Activated T-helper 1 cell treated with Interleukin-2 at 50 U/mL for 16 hours (primary cell): ENCODE data around the gene CABP5.

Experiments used
- DNase-seq: peaks from one replicate; pipeline ENCODE4 v3.0.0-alpha.2; 2020; ENCODE audit warnings: low read depth

CABP5 gene

DNA sequence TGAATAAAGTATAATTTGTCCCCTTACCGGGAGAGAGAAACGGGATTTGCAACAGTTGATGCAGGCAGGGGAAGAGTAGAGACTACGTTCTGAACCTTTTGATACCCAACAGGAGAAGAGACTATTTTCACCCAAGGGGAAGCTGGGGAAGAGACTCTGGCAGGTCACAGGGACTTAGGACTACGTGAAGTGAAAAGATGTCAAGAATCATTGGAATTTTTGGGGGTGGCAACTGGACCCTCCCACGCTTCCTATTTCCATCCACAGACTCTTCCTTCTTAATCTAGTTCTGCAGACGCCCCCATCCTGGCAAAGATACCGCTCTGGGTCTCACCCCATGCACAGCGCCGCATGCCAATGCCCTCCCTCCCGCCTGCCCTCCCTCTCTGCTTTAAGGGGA, 13.8 kb downstream of the CABP5 start:
- no peak for DNase-seq

DNA sequence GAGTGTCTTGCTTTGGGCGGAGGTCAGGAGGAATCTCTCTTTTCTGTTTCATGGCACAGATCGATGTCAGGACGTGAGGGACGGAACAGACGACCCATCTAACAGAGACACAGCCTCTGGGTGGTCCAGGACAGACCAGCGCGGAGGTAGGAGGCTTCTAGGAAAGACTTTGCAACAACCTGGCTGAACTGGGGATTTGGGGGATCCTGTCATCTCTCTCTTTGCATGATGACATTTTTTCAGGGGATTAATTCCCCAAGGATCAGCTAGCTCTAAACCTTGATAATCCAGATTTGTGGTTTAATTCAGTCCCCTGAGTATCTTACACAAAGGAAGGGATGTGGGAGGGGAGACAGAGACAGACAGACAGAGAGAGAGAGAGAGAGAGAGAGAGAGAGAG, 14.4 kb downstream of the CABP5 start:
- no peak for DNase-seq

DNA sequence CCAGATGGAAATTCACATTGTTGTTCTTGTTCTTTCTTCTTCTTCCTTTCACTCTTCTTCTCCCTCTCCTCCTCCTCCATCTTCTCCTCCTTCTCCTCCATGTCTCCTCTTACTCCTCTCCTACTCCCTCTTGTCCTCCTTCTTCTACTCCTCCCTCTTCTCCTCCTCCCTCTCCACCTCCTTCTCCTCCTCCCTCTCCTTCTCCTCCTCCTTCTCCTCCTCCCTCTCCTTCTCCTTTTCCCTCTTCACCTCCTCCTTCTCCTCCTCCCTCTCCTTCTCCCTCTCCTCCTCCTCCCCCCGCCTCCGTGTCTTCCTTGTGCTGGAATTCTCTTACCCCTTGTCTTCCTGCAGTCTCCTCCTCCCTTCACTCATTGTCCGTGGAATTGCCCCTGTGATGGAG, 18.4 kb downstream of the CABP5 start:
- no peak for DNase-seq

DNA sequence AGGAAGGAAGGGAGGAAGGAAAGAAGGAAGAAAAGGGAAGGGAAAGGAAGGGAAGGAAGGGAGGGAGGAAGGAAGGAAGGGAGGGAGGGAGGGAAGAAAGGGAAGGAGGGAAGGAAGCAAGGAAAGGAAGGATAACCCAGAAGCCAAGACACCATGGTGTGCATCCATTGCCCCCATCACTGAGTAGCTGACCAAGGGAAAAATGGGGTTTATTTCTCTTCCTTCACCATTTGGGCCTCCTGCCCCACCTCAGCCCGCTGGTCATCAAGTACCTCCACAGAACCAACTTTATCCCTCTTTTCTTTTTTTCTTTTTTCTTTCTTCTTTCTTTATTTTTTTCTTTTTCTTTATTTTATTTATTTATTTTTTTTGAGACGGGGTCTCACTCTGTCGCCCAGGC, 20.4 kb downstream of the CABP5 start:
- no peak for DNase-seq

DNA sequence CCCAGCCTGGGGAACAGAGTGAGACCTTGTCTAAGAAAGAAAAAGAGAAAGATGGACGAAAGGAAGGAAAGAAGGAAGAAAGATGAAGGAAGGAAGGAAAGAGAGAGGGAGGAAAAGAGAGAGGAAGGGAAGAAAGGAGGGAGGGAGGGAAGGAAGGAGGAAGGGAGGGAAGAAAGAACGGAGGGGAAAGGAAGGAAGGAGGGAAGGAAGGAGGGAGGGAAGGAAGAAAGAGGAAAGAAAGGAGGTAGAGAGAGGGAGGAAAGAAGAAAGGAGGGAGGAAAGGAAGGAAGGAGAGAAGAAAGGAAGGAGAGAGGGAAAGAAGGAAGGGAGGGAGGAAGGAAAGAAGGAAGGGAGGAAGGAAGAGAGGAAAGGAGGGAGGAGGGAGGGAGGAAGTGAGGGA, 20.9 kb downstream of the CABP5 start:
- DNase-seq = no peak

DNA sequence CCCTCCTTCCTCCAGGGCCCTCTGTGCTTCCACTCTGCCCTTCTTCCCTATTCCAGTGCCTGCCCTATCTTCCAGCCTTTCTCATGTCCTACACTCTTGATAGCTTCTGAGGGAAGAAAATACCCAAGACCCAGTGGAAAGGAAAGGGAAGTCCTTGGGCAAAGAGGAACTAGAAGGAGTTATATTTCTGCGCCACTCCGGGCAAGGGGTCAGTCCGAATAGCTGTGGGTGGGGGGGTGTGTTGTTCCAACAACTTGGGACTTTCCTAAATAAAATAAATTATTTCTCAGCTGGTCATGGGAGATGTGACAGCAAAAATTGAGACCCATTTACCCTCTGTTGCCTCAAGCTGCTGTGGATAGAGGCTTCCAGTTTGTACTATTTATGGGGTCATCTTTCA, 23.2 kb downstream of the CABP5 start:
- DNase-seq = no peak

DNA sequence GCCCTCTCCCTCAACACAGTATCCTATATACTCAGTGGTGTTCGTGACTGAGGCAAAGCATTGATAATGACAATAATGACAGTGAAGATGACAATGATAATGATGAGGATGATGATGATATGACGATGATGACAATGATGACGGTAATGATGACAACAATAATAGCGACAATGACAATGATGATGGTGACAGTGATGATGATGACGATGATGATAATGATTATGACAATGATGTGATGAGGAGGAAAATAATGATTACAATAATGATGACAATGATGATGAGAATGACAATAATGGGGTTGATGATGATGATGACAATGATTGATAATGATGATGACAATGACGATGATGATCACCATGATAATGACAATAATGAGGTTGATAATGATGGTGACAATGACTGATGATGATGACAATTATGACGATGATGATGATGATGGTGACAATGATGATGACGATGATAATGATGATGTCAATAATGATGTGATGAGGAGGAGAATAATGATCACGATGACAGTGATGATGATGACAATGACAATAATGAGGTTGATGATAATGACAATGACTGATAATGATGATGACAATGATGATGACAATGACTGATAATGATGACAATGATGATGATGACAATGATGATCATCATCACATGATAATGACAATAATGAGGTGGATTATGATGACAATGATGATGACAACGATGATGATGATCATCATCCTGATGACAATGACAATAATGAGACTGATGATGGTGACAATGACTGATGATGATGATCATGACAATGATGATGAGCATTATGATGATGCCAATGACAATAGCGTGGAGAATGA, 32.7 kb downstream of the CABP5 start:
- no peak for DNase-seq

DNA sequence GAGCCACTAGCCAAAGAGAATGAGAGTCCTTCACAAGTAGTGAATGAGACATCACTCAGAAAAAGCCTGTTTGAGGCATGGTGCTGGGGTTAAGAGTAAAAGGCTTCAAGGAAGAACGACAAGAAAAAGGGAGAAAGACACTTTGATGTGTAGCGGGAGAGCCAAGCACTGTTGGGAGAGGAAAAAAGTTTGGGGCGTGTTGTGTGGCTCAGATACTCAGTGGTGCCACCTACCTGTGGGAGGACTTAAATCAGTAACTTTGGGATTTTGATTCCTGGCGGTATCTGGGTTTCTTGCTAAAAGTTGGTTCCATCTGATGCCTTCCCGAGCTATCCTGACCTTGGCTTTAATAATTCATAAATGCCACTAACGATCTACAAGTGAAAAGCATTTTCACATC, 37.1 kb downstream of the CABP5 start:
- no peak for DNase-seq

DNA sequence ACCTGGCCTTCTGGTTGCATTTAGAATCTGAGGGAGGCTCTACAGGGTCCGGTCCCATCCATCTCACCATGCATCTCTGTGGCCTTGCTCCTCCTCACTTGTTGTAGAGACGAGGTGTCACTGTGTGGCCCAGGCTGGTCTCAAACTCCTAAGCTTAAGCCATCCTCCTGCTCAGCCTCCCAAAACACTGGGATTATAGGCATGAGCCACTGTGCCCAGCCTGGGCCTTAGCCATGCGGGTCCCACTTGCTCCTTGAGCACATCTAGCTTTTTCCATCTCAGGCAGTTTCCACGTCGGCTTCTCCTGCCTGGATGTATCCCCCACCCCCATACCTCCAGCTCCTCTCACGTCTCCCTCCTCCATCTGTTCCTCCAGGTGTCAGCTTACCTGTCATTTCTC, 39.6 kb downstream of the CABP5 start:
- DNase-seq = no peak

DNA sequence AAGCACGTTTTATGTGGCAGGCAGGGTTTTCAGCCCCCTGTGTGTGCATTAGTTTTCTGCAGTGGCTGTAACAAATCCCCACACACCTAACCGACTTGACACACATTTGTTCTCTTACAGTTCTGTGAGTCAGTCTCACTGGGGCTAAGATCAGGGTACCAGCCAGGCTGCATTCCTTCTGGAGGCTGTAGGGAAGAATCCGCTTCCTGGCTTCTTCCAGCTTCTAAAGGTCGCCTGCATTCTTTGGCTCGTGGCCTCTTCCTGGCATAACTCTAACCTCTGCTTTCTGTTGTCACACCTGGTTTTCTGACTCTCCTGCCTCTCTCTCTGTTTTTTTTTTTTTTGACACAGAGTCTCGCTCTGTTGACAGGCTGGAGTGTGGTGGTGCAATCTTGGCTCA, 43.0 kb downstream of the CABP5 start:
- DNase-seq = no peak

DNA sequence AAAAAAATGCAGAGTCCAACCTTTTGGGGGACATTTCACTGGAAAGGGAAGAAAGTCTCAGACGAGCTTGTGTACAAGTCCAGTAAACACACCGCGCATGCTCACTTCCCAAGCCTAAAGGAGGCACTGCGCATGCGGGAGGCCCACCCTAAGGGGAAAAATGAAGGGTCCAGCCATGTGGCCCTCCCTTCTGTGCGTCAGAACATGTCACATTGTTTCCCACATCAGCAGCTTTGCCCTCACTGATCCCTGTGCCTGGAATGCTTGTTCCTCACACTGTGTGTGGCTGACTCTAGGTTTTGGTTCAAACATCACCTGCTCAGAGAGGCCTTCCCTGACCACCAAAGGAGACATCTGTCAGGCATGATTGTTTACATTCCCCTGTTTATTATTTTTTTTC, 45.1 kb downstream of the CABP5 start:
- DNase-seq = no peak

DNA sequence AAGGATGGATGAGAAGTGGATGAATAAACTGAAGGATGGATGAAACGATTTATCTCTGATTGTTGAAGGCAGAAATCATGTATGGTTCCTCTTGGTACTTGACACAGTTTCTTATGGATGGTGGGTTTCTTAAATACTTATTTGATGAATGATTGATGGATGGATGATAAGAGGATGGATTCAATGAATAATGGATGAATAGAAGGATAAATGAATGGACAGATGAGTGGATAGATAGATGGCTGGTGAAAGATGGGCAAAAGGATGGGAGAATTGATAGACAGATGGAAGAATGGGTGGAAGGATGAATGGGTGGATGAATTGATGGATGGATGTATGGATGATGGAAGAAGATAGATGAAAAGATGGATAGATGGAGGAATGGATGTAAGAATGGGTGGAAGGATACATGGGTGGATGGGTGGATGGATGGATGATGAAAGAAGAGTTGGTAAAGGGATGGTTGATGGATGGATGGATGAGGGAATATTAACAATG, 47.6 kb downstream of the CABP5 start:
- no peak for DNase-seq

DNA sequence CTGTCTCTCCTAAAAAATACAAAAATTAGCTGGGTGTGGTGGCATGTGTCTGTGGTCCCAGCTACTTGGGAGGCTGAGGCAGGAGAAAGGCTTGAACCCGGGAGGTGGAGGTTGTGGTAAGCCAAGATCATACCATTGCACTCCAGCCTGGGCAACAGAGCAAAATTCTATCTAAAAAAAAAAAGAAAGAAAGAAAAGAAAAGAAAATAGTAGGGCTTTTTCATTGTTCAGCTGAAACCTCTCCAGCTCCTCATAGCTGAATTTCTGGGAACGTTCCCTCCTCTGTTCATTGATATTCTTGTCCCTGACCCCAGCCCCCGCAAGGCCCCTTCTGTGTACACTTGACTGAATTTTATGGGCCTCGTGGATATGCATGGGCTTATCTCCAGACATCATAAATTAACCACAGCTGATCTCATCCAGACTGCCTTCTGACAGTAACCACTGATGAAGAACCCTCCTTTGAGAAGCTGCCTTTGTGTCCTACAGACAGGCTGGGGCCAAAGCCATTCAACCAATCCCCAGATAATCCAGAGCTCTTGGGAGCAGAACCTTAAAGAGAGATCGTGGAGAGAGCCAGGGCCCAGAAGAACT, 49.6 kb downstream of the CABP5 start, which contains the start of gene ELSPBP1:
Gene ELSPBP1, plus strand, starts transcription at position 424 of the 594 bp plus-strand sequence. CDS start 14,036 bp downstream, outside the sequence.
- DNase-seq = no peak

DNA sequence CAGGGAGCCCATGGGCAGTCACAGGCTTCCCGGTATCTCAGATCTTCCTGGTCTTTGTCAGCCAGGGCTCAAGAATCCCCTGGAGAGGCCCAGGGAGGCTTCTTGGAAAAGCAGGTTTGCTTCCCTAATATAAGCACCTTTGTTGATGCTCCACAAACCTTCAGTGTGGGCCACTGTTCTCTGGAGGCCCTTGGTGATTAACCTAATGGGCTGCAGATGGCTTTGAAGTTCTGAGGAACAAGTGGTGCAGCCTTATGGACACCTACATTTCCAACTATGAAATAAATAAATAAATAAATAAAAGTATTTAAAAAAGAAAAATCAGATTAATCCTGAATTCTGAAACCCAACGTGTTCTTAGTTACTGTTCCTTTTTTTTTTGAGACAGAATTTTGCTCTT, 51.8 kb downstream of the CABP5 start, which contains the start of gene BSPH1:
Gene BSPH1, minus strand, starts transcription at position 101 of the 400 bp plus-strand sequence. Its CDS starts 89 bp downstream, at position 12.
- DNase-seq = no peak

DNA sequence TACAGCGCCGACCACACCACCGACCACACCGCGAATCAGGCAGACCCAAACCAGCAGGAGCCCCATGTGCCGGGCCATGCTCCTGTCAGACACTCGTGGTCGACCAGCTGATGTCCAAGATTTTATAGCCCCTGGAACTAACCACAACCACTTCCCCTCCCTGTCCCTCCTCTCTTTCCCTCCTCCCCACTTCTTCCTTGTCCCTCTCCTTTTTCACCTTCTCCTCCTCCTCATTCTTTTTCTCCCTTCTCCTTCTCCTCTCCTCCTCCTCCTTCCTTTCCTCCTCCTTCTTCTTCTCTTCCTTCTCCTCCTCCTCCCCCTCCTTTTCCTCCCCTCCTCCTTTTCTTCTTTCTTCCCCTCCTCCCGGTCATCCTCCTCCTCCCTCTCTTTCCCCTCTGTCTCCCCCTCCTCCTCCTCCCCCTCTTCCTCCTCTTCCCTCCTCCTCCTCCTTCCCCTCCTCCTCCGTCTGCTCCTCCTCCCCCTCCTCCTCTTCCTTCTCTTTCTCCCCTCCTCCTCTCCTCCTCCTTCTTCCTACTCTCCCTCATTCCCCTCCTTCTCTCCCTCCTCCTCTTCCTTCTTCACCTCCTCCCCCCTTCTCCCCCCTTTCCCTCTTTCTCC, 52.6 kb downstream of the CABP5 start:
- DNase-seq = no peak
